ENCODE results near the gene DCUN1D2. TPM values are rescaled to one million over a fixed set of nuclear protein-coding genes. Genes with fewer than 3 reads are reported as not detected.

DCUN1D2 gene
- total RNA-seq, 3 donors from 2014 or later = 15.8 to 22.4 (median 16.4) TPM

DNA sequence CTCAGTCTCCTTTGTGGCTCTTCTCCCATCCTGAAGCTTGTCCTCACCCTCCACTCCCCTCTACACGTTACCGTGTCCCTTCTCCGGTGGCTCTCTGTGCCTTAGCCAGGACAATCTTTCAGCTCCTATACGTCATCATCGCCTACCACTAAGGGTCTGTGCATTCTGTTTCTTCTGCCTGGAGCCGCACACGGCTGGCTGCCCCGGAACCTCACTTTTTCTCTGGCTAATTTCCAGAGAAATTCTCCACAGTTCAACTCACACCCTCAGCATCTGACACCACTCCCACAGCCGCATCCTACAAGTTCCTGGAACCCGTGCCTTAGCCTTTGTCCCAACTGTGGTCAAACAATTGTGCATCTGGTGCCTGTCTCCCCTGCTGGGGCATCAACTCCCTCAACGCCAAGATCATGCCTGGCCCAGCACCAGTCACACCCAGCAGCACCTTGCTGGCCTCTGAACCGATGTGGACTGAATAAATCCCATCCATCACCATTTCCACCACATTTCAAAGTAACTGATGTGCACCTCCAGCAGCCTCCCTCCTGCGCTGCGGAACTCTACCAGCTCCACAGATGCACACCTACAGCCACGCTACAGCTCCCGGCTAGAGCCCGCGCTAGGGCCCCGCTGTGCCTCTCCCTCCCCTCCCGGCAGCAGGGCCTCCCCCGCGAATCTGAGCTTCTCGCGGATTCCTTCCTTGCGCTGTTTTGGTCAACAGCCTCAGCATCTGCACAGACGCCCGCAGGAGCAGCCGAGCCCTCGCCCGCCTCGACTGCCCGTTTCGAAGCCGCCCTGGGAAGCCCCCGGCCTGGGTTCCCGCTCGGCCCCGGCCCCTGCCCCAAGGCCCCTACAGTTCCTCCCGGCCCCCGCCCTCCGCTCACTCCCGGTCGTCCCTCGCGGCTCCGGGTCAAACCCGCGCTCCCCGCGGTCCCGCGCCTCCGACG lies 689 bp downstream of the DCUN1D2 start:
- DNase-seq (ENCODE audit: low spot score in 2 of 2) = no peak
- peaks cover 7 to 12% of the 10 kb centered on the region in 2 donors for H3K4me1 ChIP-seq
- intact Hi-C loops (cut with DNase I; ENCODE audit: low total_unique reads) = no loop called here
- H3K9me3 ChIP-seq = no peaks in the 10 kb centered on the region
- peak overlapping the region; percentile 85 to 87 for H3K27ac ChIP-seq
- no peaks in the 10 kb centered on the region for H3K36me3 ChIP-seq
- no peak for TF ChIP-seq POLR2A (IDR thresholded peaks at IDR 0.05)
- TF ChIP-seq, protein P1, sequence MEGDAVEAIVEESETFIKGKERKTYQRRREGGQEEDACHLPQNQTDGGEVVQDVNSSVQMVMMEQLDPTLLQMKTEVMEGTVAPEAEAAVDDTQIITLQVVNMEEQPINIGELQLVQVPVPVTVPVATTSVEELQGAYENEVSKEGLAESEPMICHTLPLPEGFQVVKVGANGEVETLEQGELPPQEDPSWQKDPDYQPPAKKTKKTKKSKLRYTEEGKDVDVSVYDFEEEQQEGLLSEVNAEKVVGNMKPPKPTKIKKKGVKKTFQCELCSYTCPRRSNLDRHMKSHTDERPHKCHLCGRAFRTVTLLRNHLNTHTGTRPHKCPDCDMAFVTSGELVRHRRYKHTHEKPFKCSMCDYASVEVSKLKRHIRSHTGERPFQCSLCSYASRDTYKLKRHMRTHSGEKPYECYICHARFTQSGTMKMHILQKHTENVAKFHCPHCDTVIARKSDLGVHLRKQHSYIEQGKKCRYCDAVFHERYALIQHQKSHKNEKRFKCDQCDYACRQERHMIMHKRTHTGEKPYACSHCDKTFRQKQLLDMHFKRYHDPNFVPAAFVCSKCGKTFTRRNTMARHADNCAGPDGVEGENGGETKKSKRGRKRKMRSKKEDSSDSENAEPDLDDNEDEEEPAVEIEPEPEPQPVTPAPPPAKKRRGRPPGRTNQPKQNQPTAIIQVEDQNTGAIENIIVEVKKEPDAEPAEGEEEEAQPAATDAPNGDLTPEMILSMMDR (IDR thresholded peaks at IDR 0.05) = no peak
- TF ChIP-seq POLR2AphosphoS5 (IDR thresholded peaks at IDR 0.05) = no peak
- H3K4me3 ChIP-seq = peak overlapping the region; percentile 74 to 93 (median 91)
- no peaks in the 10 kb centered on the region for H3K27me3 ChIP-seq

DNA sequence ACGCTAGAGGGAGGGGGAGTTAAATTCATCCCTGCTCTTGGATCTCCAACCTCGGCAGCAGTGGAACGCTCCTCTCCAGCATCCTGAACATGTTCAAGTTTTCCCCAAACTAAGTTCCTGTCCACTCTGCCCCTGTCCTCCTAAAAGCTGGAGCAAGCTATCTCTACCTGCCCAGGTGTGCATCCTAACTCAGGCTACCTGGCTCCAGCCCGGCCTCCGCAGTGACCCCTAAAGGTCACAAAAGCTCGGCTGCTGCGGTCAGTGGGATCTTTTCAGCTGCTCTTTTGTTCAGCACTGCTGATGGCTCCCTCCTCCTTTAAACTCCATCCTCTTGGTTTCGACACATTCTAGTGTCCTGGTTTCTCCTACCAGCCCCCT lies 1.4 kb downstream of the DCUN1D2 start:
- H3K4me3 ChIP-seq = peak overlapping the region; percentile 74 to 93 (median 91)
- no peak for DNase-seq (ENCODE audit: low spot score in 2 of 2)
- H3K9me3 ChIP-seq = no peaks in the 10 kb centered on the region
- peaks cover 7 to 12% of the 10 kb centered on the region in 2 donors for H3K4me1 ChIP-seq
- H3K27me3 ChIP-seq = no peaks in the 10 kb centered on the region
- intact Hi-C loops (cut with DNase I; ENCODE audit: low total_unique reads) = no loop called here
- TF ChIP-seq POLR2AphosphoS5 (IDR thresholded peaks at IDR 0.05) = no peak
- TF ChIP-seq, protein P1 (IDR thresholded peaks at IDR 0.05) = no peak
- no peak for TF ChIP-seq POLR2A (IDR thresholded peaks at IDR 0.05)
- H3K27ac ChIP-seq = no peak overlapping the region
- H3K36me3 ChIP-seq = no peaks in the 10 kb centered on the region

DNA sequence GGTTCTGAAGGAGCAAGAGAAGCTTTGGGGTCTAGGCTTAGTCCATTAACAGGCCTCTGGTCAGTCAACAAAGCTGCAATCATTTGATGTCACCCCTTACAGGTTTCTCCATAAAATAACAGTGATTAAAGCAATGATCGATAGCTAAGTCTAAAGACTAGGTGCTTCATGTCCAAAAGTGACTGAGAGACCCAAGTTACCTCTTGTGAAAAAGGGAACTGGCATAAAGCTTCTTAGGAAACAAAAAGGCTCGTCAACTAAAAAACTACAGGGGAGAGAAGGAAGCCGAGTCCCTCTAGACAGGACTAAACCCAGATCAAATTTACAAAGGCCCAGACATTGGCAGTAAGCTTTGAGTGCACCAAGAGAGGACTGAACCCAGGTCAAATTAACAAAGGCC lies 2.2 kb downstream of the DCUN1D2 start:
- H3K4me3 ChIP-seq = no peak overlapping the region
- H3K9me3 ChIP-seq = no peaks in the 10 kb centered on the region
- peaks cover 7 to 12% of the 10 kb centered on the region in 2 donors for H3K4me1 ChIP-seq
- H3K27me3 ChIP-seq = no peaks in the 10 kb centered on the region
- intact Hi-C loops (cut with DNase I; ENCODE audit: low total_unique reads) = no loop called here
- TF ChIP-seq POLR2AphosphoS5 (IDR thresholded peaks at IDR 0.05) = no peak
- TF ChIP-seq, protein P1 (IDR thresholded peaks at IDR 0.05) = no peak
- TF ChIP-seq POLR2A (IDR thresholded peaks at IDR 0.05) = no peak
- H3K36me3 ChIP-seq = no peaks in the 10 kb centered on the region
- no peak overlapping the region for H3K27ac ChIP-seq
- no peak for DNase-seq (ENCODE audit: low spot score in 2 of 2)

GRCh38 chr13:113486698-113487097 lies 3.8 kb downstream of the DCUN1D2 start:
- intact Hi-C loops (cut with DNase I; ENCODE audit: low total_unique reads) = no loop called here
- DNase-seq (ENCODE audit: low spot score in 2 of 2) = no peak
- Histone ChIP-seq H3K4me3 (no peak overlapping the region), H3K36me3 (no peaks in the 10 kb centered on the region), H3K27me3 (no peaks in the 10 kb centered on the region), H3K9me3 (no peaks in the 10 kb centered on the region), H3K27ac (no peak overlapping the region), H3K4me1 (peaks cover 0 to 6% of the 10 kb centered on the region in 2 donors)
- TF ChIP-seq POLR2A (IDR thresholded peaks at IDR 0.05) = no peak
- TF ChIP-seq, protein P1 (IDR thresholded peaks at IDR 0.05) = no peak
- no peak for TF ChIP-seq POLR2AphosphoS5 (IDR thresholded peaks at IDR 0.05)

DNA sequence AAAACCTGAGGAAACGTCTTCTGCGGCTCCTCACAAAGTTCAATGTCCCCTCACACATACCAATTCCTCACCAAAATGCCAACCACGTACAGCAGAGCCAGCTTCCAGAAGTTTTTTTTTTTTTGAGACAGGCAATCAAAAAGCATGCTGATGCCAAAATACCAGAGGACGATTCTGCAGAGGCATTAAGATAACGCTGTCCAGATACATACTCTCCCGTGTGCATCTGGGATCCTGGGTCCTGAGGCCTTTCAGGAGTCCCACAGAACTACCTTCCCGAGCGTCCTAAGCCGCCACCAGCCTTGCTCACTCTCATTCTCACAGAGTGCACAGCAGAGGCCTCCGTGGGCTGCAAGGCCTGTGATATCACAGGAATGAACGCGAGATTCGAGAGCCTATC lies 5.0 kb downstream of the DCUN1D2 start:
- H3K4me3 ChIP-seq = no peak overlapping the region
- H3K27me3 ChIP-seq = no peaks in the 10 kb centered on the region
- H3K27ac ChIP-seq = no peak overlapping the region
- intact Hi-C loops (cut with DNase I; ENCODE audit: low total_unique reads) = no loop called here
- no peak for TF ChIP-seq POLR2AphosphoS5 (IDR thresholded peaks at IDR 0.05)
- no peaks in the 10 kb centered on the region for H3K36me3 ChIP-seq
- H3K4me1 ChIP-seq = peaks cover 0 to 6% of the 10 kb centered on the region in 2 donors
- DNase-seq (ENCODE audit: low spot score in 2 of 2) = no peak
- H3K9me3 ChIP-seq = no peaks in the 10 kb centered on the region

All from breast epithelium (tissue), 4 donors.